Ramos (cell line): ENCODE results near the gene TSR3.

Experiments
- in situ Hi-C: fragments of 300-500 bp; cut with MboI; formaldehyde crosslinking; loops from one replicate; pipeline ENCODE4 v1.14.3; 2022; ENCODE audit warnings: low sequenced_read_pairs; ENCODE audit not compliant: unreplicated experiment

The TSR3 gene

GRCh38 chr16:1313721-1314369 is 37.8 kb downstream of the TSR3 start:
- in situ Hi-C loops, result no loop called here

GRCh38 chr16:1312903-1313302 is 38.8 kb downstream of the TSR3 start:
- in situ Hi-C loops, result no loop called here

GRCh38 chr16:1312467-1312816 is 39.2 kb downstream of the TSR3 start:
- in situ Hi-C loops, result no loop called here

GRCh38 chr16:1311738-1312466 is 39.8 kb downstream of the TSR3 start:
- in situ Hi-C loops, result no loop called here

GRCh38 chr16:1311212-1311737 is 40.4 kb downstream of the TSR3 start:
- in situ Hi-C loops, result no loop called here

- in situ Hi-C loops, result no loop called here
Observed at GRCh38 chr16:1310832-1311200, 40.9 kb downstream of the TSR3 start.

- in situ Hi-C loops, result no loop called here
Observed at GRCh38 chr16:1309888-1310831, 41.5 kb downstream of the TSR3 start.

GRCh38 chr16:1308977-1309885 is 42.4 kb downstream of the TSR3 start, which contains the start of gene UBE2I:
Gene UBE2I (plus strand): TSS chr16:1309636. CDS start chr16:1314031, 4,395 bp downstream.
- in situ Hi-C loops, result no loop called here

GRCh38 chr16:1308036-1308976 is 43.4 kb downstream of the TSR3 start:
- in situ Hi-C loops, result no loop called here

- in situ Hi-C loops, result no loop called here
Observed at GRCh38 chr16:1306334-1306733, 45.3 kb downstream of the TSR3 start.

- in situ Hi-C loops, result no loop called here
Observed at GRCh38 chr16:1305823-1306222, 45.9 kb downstream of the TSR3 start.

- in situ Hi-C loops, result no loop called here
Observed at GRCh38 chr16:1301562-1301961, 50.1 kb downstream of the TSR3 start.

- in situ Hi-C loops, result no loop called here
Observed at GRCh38 chr16:1300664-1301476, 50.8 kb downstream of the TSR3 start.

GRCh38 chr16:1299868-1300203 is 51.8 kb downstream of the TSR3 start:
- in situ Hi-C loops, result no loop called here
